Uterus (tissue), 2 donors: Measurements from ENCODE around the gene TMEM132A.

ENCODE experiments used
- CTCF ChIP-seq, 4 experiments: fragments of 200-600 bp in 2 of 4; fragments of 450-650 bp in 2 of 4; sonication (generic) in 2 of 4; IDR thresholded peaks; one replicate each; pipeline ENCODE4 v1.5.1; 2016 to 2019; ENCODE audit warnings: antibody characterized with exemption in 4 of 4, mild to moderate bottlenecking in 2 of 4, moderate library complexity in 1 of 4
- POLR2A ChIP-seq, 2 donors: fragments of 450-650 bp; IDR thresholded peaks; one replicate each; pipeline ENCODE4 v1.6.1; 2016; ENCODE audit warnings: antibody characterized with exemption in 2 of 2, mild to moderate bottlenecking in 1 of 2, moderate library complexity in 1 of 2

GRCh38 chr11:60880643-60881282 is 43.5 kb upstream of the TMEM132A start:
- TF ChIP-seq POLR2A (IDR thresholded peaks at IDR 0.05) (no peak), CTCF (IDR thresholded peaks at IDR 0.05) (no peak)
